Thymus (tissue), 11 donors: ENCODE data around the gene SCP2. TPM values are rescaled to one million over a fixed set of nuclear protein-coding genes. Genes with fewer than 3 reads are reported as not detected.

Source experiments
- DNase-seq, 9 donors: peaks; one replicate each; pipeline ENCODE4 v3.0.0-alpha.2; 2013; ENCODE audit warnings: low spot score in 9 of 9, low read depth in 6 of 9, missing footprints in 1 of 9
- H3K27ac ChIP-seq, 2 donors: one replicate each; pipeline ENCODE4 v1.5.1; 2013; ENCODE audit warnings: control low read depth in 1 of 2, low read depth in 1 of 2, low read length in 1 of 2, mild to moderate bottlenecking in 1 of 2, moderate library complexity in 1 of 2
- H3K27me3 ChIP-seq, 2 donors: one replicate each; pipeline ENCODE4 v1.5.1; 2013; ENCODE audit warnings: low read length in 1 of 2; ENCODE audit not compliant: control insufficient read depth in 2 of 2, insufficient read depth in 1 of 2
- H3K36me3 ChIP-seq, 2 donors: one replicate each; pipeline ENCODE4 v1.5.1; 2013; ENCODE audit warnings: low read length in 1 of 2, mild to moderate bottlenecking in 1 of 2, moderate library complexity in 1 of 2; ENCODE audit not compliant: control insufficient read depth in 2 of 2, insufficient read depth in 2 of 2
- H3K4me1 ChIP-seq, 2 donors: one replicate each; pipeline ENCODE4 v1.5.1; 2013; ENCODE audit warnings: low read length in 2 of 2; ENCODE audit not compliant: control insufficient read depth in 2 of 2, insufficient read depth in 2 of 2
- H3K4me3 ChIP-seq, 2 donors: one replicate each; pipeline ENCODE4 v1.5.1; 2013; ENCODE audit warnings: low read length in 2 of 2, control low read depth in 1 of 2, mild to moderate bottlenecking in 1 of 2
- H3K9me3 ChIP-seq, 2 donors: one replicate each; pipeline ENCODE4 v1.5.1; 2013; ENCODE audit warnings: low read length in 1 of 2, mild to moderate bottlenecking in 1 of 2; ENCODE audit not compliant: control insufficient read depth in 2 of 2, insufficient read depth in 1 of 2
- WGBS: extraction: QIAGEN DNeasy Blood & Tissue Kit; methylation state at CpG from one replicate; pipeline ENCODE4 v1.1.7; 2013; 5-methylcytosine and 5-hydroxymethylcytosine counted together
- polyA plus RNA-seq: library from polyadenylated mRNA; stranded (reverse); fragments of 200-250 nt; gene quantifications from one replicate; pipeline ENCODE4 v1.2.3, GENCODE V29; 2013
- total RNA-seq: library from RNA; stranded (reverse); fragments of 120-200 nt; gene quantifications from one replicate; pipeline ENCODE4 v1.2.4, GENCODE V29; 2013
- donor health status: healthy.

SCP2 gene
- total and polyA plus RNA-seq, 2 donors, result 141 to 179 TPM

- WGBS, result 96% methylated on average over 9 of the region's 9 CpGs
- H3K36me3 ChIP-seq, result no peaks in the 10 kb centered on the region
- no peak for DNase-seq
Observed at GRCh38 chr1:53076165-53076564, 149.1 kb downstream of the SCP2 start.

GRCh38 chr1:53076721-53077598 is 149.9 kb downstream of the SCP2 start:
- no peak for DNase-seq
- Histone ChIP-seq H3K4me1 (no peaks in the 10 kb centered on the region), H3K4me3 (no peak overlapping the region), H3K27me3 (no peaks in the 10 kb centered on the region), H3K9me3 (no peaks in the 10 kb centered on the region), H3K27ac (no peak overlapping the region), H3K36me3 (no peaks in the 10 kb centered on the region)
- WGBS, result 93% methylated on average over 19 of the region's 19 CpGs

More at GRCh38 chr1:53076165-53076564, 149.1 kb downstream of the SCP2 start:
- no peaks in the 10 kb centered on the region for H3K27me3 ChIP-seq
- H3K4me3 ChIP-seq, result no peak overlapping the region
- H3K27ac ChIP-seq, result no peak overlapping the region
- no peaks in the 10 kb centered on the region for H3K4me1 ChIP-seq
- no peaks in the 10 kb centered on the region for H3K9me3 ChIP-seq

DNA sequence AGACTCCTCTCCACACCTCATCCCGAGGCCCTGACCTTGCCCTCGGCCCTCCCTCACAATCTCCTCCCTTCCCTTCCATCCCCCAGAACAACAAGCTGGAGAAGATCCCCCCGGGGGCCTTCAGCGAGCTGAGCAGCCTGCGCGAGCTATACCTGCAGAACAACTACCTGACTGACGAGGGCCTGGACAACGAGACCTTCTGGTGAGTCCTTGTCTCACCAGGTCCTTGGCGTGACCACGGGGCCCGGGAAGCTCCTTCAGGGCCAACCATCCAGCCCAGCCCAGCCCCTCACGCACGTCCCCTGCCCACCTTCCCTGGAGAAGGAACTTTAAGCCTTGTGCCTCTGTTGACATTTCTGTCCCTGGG is 150.5 kb downstream of the SCP2 start:
- DNase-seq, result no peak
- H3K9me3 ChIP-seq, result no peaks in the 10 kb centered on the region
- H3K4me3 ChIP-seq, result no peak overlapping the region
- H3K4me1 ChIP-seq, result no peaks in the 10 kb centered on the region
- WGBS, result 97% methylated on average over 13 of the region's 13 CpGs
- H3K27ac ChIP-seq, result no peak overlapping the region
- no peaks in the 10 kb centered on the region for H3K27me3 ChIP-seq
- no peaks in the 10 kb centered on the region for H3K36me3 ChIP-seq

DNA sequence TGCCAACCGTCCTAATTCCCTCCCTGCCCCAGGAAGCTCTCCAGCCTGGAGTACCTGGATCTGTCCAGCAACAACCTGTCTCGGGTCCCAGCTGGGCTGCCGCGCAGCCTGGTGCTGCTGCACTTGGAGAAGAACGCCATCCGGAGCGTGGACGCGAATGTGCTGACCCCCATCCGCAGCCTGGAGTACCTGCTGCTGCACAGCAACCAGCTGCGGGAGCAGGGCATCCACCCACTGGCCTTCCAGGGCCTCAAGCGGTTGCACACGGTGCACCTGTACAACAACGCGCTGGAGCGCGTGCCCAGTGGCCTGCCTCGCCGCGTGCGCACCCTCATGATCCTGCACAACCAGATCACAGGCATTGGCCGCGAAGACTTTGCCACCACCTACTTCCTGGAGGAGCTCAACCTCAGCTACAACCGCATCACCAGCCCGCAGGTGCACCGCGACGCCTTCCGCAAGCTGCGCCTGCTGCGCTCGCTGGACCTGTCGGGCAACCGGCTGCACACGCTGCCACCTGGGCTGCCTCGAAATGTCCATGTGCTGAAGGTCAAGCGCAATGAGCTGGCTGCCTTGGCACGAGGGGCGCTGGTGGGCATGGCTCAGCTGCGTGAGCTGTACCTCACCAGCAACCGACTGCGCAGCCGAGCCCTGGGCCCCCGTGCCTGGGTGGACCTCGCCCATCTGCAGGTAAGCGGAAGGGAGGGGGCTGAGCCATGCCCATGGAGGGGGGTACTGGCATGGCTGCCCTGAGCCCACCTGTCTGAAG is 151.4 kb downstream of the SCP2 start:
- no peak for DNase-seq
- no peak overlapping the region for H3K27ac ChIP-seq
- WGBS, result 97% methylated on average over 46 of the region's 46 CpGs
- H3K9me3 ChIP-seq, result no peaks in the 10 kb centered on the region
- no peak overlapping the region for H3K4me3 ChIP-seq
- no peaks in the 10 kb centered on the region for H3K27me3 ChIP-seq
- H3K36me3 ChIP-seq, result no peaks in the 10 kb centered on the region
- peaks cover 0 to 9% of the 10 kb centered on the region in 2 donors for H3K4me1 ChIP-seq

GRCh38 chr1:53079251-53079650 is 152.2 kb downstream of the SCP2 start:
- H3K9me3 ChIP-seq, result no peaks in the 10 kb centered on the region
- DNase-seq, result no peak
- H3K4me3 ChIP-seq, result no peak overlapping the region
- no peaks in the 10 kb centered on the region for H3K36me3 ChIP-seq
- H3K27ac ChIP-seq, result no peak overlapping the region
- no peaks in the 10 kb centered on the region for H3K27me3 ChIP-seq
- WGBS, result 95% methylated on average over 4 of the region's 4 CpGs
- H3K4me1 ChIP-seq, result peaks cover 0 to 9% of the 10 kb centered on the region in 2 donors

- DNase-seq, result no peak
- Histone ChIP-seq H3K27me3 (no peaks in the 10 kb centered on the region), H3K4me3 (no peak overlapping the region), H3K9me3 (no peaks in the 10 kb centered on the region), H3K36me3 (no peaks in the 10 kb centered on the region), H3K4me1 (peaks cover 0 to 9% of the 10 kb centered on the region in 2 donors), H3K27ac (no peak overlapping the region)
- WGBS, result 93% methylated on average over 3 of the region's 3 CpGs
Observed at GRCh38 chr1:53080041-53080440, 153.0 kb downstream of the SCP2 start.

- Histone ChIP-seq H3K4me1 (peaks cover 0 to 9% of the 10 kb centered on the region in 2 donors), H3K9me3 (no peaks in the 10 kb centered on the region), H3K27me3 (no peaks in the 10 kb centered on the region), H3K27ac (no peak overlapping the region), H3K36me3 (no peaks in the 10 kb centered on the region), H3K4me3 (no peak overlapping the region)
- WGBS, result 93% methylated on average over 15 of the region's 15 CpGs
- no peak for DNase-seq
Observed at GRCh38 chr1:53080769-53081168, 153.7 kb downstream of the SCP2 start.

DNA sequence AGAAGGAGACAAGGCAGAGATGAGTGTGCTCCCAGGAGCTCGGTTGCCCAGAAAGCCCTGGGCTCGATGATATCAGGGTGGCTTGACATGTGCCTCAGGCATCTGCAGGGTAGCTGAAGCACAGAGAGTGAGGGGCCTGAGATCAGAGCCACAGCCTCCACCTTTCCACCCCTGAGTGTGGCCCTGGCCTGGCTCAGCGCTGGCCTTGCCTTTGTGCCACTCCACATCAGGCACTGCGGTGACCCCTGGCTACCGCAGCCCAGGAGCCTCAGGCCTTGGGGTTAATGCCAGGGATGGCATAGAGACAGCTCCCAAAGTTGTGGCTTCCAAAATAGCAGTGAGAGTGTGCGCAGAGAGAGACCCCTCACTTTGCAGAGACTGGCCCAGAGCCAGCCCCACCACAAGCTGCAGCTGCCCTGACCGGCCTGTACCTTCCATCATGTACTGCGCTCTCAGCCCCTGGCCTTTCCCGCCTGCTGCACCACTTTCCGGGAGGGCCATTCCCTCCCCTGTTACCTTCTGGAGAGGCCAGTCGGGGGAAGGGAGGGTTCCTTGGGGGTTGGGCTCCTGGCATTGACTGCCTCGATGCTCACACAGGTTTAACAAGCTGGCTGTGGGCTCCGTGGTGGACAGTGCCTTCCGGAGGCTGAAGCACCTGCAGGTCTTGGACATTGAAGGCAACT is 154.4 kb downstream of the SCP2 start:
- no peaks in the 10 kb centered on the region for H3K27me3 ChIP-seq
- H3K4me1 ChIP-seq, result peaks cover 0 to 9% of the 10 kb centered on the region in 2 donors
- WGBS, result 95% methylated on average over 14 of the region's 14 CpGs
- no peak for DNase-seq
- no peaks in the 10 kb centered on the region for H3K36me3 ChIP-seq
- H3K27ac ChIP-seq, result no peak overlapping the region
- no peak overlapping the region for H3K4me3 ChIP-seq
- H3K9me3 ChIP-seq, result no peaks in the 10 kb centered on the region
